Measurements from ENCODE around the gene CNTRL.
A peak's percentile ranks its signal among the peaks of the same experiment; 100 is the strongest.
"Not testable (repeated sequence)": the region's sequence is repeated elsewhere in the genome, so short reads cannot be mapped to it uniquely, and the experiment has no call there.

The CNTRL gene

GRCh38 chr9:121071756-121072421, 2.9 kb upstream of the CNTRL start:
- TF ChIP-seq CTCF (IDR thresholded peaks at IDR 0.05), result no peak
- Histone ChIP-seq H3K27ac (peak overlapping the region; percentile 25 to 97), H3K4me3 (peak overlapping the region; percentile 64)
- DNase-seq (ENCODE audit: low spot score), result no peak

- no peak for TF ChIP-seq CTCF (IDR thresholded peaks at IDR 0.05)
- Histone ChIP-seq H3K27ac (peak overlapping the region; percentile 92 to 97), H3K4me3 (peak overlapping the region; percentile 89)
- DNase-seq (ENCODE audit: low spot score), result peak; percentile 84
These were observed 1.7 kb upstream of the CNTRL start for GRCh38 chr9:121073038-121073437.

- H3K4me3 ChIP-seq, result peak overlapping the region; percentile 89
- peak overlapping the region; percentile 92 to 97 for H3K27ac ChIP-seq
- TF ChIP-seq CTCF (IDR thresholded peaks at IDR 0.05), result no peak
- DNase-seq (ENCODE audit: low spot score), result no peak
These were observed 689 bp downstream of the CNTRL start for GRCh38 chr9:121075251-121076036.

- TF ChIP-seq CTCF (IDR thresholded peaks at IDR 0.05), result no peak
- no peak for DNase-seq (ENCODE audit: low spot score)
- Histone ChIP-seq H3K27ac (no peak overlapping the region), H3K4me3 (no peak overlapping the region)
These were observed 7.3 kb downstream of the CNTRL start for GRCh38 chr9:121082075-121082474.

- H3K27ac ChIP-seq, result no peak overlapping the region
- no peak for DNase-seq (ENCODE audit: low spot score)
- no peak for TF ChIP-seq CTCF (IDR thresholded peaks at IDR 0.05)
- no peak overlapping the region for H3K4me3 ChIP-seq
These were observed 10.9 kb downstream of the CNTRL start for GRCh38 chr9:121085661-121086060.

GRCh38 chr9:121088576-121088975, 13.8 kb downstream of the CNTRL start:
- no peak for TF ChIP-seq CTCF (IDR thresholded peaks at IDR 0.05)
- DNase-seq (ENCODE audit: low spot score), result no peak
- Histone ChIP-seq H3K4me3 (no peak overlapping the region), H3K27ac (no peak overlapping the region)

GRCh38 chr9:121090743-121091142, 16.0 kb downstream of the CNTRL start:
- not testable (repeated sequence) for H3K4me3 ChIP-seq; H3K27ac ChIP-seq; DNase-seq (ENCODE audit: low spot score)
